GM12875 (cell line): ENCODE data around the gene PALM.

ENCODE experiments used
- H3K4me3 ChIP-seq: one replicate; pipeline ENCODE4 v1.5.1; 2011; ENCODE audit warnings: low read depth, low read length, control low read depth
- TF ChIP-seq, protein P1 (sequence below): IDR thresholded peaks from 2 replicates; pipeline ENCODE4 v1.5.1; 2011; ENCODE audit warnings: low read depth, mild to moderate bottlenecking, control low read depth, inconsistent platforms, low read length, moderate library complexity, borderline replicate concordance; ENCODE audit not compliant: insufficient read depth

Gene PALM

GRCh38 chr19:776549-776948 lies 67.8 kb downstream of the PALM start:
- TF ChIP-seq, protein P1, sequence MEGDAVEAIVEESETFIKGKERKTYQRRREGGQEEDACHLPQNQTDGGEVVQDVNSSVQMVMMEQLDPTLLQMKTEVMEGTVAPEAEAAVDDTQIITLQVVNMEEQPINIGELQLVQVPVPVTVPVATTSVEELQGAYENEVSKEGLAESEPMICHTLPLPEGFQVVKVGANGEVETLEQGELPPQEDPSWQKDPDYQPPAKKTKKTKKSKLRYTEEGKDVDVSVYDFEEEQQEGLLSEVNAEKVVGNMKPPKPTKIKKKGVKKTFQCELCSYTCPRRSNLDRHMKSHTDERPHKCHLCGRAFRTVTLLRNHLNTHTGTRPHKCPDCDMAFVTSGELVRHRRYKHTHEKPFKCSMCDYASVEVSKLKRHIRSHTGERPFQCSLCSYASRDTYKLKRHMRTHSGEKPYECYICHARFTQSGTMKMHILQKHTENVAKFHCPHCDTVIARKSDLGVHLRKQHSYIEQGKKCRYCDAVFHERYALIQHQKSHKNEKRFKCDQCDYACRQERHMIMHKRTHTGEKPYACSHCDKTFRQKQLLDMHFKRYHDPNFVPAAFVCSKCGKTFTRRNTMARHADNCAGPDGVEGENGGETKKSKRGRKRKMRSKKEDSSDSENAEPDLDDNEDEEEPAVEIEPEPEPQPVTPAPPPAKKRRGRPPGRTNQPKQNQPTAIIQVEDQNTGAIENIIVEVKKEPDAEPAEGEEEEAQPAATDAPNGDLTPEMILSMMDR, result no peak
- H3K4me3 ChIP-seq, result no peak overlapping the region

- no peak overlapping the region for H3K4me3 ChIP-seq
- TF ChIP-seq, protein P1, result no peak
Measured at GRCh38 chr19:778910-779653, 70.3 kb downstream of the PALM start.

DNA sequence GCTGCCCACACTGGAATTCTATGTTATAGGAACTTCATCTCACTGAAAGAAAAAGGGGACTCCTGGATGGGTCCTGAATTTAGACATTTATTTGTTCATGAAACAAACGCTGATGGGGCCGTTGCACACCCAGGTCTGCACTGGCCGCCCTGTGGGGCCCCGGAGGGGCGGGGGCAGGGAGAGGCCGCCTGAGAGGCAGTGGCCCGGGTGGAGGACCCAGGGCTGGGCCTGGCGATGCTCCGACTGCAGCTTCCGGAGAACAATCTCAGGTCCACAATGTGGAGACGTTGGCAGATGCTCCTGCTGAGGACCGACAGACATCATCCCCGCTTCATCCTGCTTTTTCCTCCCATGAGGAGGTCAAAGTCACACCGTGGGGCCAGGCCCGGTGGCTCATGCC lies 72.2 kb downstream of the PALM start:
- no peak overlapping the region for H3K4me3 ChIP-seq
- TF ChIP-seq, protein P1, result no peak

DNA sequence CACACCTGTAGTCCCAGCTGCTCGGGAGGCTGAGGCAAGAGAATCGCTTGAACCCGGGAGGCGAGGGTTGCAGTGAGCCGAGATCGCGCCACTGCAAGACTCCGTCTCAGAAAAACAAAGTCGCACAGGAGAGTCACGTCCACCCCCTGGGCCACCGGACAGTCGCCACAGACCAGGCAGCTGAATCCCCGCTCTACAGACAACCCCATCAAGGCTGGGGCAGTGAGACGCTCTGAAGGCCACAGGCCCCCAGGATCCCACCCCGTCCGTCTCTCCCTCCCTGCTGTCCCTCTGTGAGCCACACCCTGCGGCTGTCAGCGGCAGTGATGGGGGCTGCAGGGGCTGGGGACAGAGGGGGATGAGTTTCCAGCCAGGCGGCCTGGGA lies 73.1 kb downstream of the PALM start:
- TF ChIP-seq, protein P1, result no peak
- H3K4me3 ChIP-seq, result no peak overlapping the region

DNA sequence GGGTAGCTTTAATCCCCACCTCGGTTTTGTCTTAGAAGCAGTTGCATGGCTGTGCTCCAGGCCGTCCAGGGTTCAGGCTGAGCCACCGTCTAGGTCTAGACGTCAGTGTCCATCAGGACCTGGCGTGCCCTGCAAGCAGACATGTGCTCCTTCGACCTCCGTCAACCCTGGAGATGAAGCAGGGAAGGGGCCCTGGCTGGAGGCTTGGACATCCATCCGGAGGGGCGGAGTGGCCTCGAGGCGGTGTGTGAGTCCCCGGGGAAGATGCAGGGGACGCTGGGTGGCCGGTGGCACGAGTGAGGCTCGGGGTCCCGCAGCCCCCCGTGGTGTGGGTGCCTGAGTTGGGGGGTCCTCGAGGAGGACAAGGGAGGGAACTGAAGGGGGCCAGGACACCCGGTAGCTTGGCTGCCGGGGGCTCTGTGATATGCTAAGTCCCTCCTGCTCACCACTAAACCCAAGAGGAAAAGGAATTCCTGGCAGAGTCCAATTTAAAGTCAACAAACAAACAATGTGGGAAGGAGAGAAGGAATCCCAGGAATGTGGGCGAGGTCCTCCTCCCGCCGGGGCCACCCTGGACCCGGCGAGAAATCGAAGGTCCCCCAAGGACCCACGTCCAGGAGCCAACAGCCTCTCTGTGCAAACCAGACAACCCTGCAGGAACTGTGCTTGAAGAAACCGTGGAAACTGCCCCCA lies 73.6 kb downstream of the PALM start:
- no peak overlapping the region for H3K4me3 ChIP-seq
- TF ChIP-seq, protein P1, result no peak

GRCh38 chr19:782878-783668 lies 74.3 kb downstream of the PALM start:
- TF ChIP-seq, protein P1, result no peak
- no peak overlapping the region for H3K4me3 ChIP-seq
